Ecto neural progenitor cell (in vitro differentiated cells): ENCODE results near the gene APLP2.
"Not testable (repeated sequence)": the region's sequence is repeated elsewhere in the genome, so short reads cannot be mapped to it uniquely, and the experiment has no call there.

Experiments
- DNase-seq: peaks from one replicate; pipeline ENCODE4 v3.0.0-alpha.2; 2018; ENCODE audit warnings: low spot score

APLP2 gene

DNA sequence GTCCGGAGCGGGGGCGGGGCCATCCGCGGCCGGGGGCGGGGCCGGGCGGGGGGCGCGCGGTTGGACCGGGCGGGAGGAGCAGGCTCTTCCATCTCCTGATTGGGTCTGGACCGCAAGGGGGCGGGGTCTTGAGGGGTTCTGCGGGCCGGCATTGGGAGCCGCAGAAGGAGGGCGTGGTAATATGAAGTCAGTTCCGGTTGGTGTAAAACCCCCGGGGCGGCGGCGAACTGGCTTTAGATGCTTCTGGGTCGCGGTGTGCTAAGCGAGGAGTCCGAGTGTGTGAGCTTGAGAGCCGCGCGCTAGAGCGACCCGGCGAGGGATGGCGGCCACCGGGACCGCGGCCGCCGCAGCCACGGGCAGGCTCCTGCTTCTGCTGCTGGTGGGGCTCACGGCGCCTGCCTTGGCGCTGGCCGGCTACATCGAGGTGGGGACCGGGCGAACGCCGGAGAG lies at the start of gene APLP2:
APLP2 (plus strand) TSS at position 236 of the 450 bp plus-strand sequence; CDS start at position 320, 84 bp downstream.
- peak; percentile 98 for DNase-seq

- no peak for DNase-seq
These were observed 49.4 kb upstream of the APLP2 start for GRCh38 chr11:130020323-130020722.

DNA sequence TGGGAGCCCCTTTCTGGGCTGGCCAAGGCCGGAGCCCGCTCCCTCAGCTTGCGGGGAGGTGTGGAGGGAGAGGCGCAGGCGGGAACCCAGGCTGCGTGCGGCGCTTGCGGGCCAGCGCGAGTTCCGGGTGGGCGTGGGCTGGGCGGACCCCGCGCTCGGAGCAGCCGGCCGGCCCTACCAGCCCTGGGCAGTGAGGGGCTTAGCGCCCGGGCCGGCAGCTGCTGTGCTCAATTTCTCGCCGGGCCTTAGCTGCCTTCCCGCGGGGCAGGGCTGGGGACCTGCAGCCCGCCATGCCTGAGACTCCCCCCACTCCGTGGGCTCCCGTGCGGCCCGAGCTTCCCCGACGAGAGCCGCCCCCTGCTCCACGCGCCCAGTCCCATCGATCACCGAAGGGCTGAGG lies 48.1 kb upstream of the APLP2 start:
- not testable (repeated sequence) for DNase-seq

GRCh38 chr11:130022799-130023198 lies 46.9 kb upstream of the APLP2 start:
- no peak for DNase-seq

DNA sequence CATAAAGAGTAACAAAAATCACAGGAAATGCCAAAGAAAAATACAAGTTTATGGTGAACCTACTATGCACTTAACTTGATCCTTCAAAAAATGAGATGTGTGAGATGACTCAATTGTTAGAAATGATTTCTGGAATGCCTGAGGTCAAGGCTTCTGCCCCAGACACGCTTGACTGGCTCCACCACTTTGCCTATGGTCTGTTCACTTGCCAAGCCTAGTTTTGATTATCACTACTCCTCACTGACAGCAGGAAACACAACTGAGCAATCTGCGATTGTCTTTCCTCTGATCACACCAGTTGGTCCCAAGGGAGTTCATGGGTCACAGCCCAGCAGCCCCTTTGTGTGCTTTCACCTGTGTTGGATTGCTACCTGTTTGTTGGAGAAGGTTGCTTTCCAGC lies 46.5 kb upstream of the APLP2 start:
- DNase-seq: no peak

DNA sequence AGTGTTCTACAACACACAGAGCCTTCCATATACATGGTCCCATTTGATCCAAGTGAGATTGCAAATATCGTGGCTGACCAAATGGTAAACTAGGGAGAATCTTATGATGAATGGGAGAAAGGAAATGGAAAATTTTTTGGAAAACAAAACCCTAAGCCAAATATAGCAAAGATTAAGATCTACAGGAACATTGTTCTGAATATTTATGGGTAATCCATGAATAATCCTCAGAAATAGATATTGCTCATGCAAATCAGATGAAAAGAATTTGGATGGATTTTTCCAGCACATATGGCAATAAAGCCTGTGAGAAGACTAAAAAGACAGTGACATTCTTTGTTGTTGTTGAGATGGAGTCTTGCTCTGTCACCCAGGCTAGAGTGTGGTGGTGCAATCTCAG lies 45.3 kb upstream of the APLP2 start:
- DNase-seq: no peak

GRCh38 chr11:130025371-130025770 lies 44.3 kb upstream of the APLP2 start:
- DNase-seq: no peak

- no peak for DNase-seq
These were observed 40.6 kb upstream of the APLP2 start for GRCh38 chr11:130029137-130029536.

DNA sequence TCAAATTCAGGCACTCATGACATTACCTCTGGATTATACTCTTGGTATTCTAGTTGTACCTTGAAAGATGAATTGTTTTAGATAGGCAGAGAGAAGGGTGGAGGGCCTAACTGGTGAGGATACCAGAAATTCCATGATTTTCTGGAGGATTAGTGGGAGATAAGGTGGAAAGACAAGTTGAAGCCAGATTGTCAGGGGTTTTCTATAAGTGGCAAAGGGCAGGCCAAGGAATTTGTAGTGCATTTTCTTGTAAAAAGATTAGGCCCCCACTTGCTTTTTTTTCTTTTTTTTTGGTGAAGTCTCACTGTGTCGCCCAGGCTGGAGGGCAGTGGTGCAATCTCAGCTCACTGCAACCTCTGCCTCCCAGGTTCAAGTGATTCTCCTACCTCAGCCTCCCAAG lies 38.6 kb upstream of the APLP2 start:
- no peak for DNase-seq

DNA sequence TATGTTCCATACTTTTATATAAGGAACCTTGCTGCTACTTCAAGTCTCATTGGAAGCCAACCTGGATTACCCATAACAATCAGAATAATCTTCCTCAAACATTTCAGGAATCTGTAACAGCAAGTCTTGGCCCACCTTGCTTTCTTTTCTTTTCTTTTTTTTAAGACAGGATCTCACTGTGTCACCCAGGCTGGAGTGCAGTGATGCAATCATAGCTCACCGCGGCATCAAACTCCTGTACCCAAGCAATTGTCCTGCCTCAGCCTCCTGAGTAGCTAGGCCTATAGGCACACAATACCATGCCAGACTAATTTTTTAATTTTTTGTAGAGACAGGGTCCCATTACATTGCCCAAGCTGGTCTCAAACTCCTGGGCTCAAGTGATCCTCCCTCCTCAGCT lies 37.7 kb upstream of the APLP2 start:
- no peak for DNase-seq

DNA sequence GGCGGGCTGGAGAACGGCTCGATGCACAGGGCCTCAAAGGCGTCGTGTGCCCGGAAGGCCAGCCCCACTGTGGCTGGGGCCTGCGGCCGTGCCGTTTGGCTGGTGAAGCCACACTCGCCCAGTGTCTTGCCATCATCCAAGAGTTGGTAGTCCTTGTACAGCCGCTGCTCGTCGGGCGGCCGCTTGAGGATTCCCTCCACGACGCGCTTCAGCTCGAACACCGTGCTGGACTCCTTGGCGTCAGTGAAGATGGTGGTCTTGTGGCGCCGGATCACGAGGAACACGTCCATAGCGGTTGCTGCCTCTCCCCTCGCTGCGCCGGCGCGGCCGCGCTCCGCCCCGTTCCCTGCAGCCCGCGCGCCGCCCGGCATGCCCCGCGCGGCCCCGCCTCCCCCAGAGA lies 36.8 kb upstream of the APLP2 start:
- DNase-seq: no peak

DNA sequence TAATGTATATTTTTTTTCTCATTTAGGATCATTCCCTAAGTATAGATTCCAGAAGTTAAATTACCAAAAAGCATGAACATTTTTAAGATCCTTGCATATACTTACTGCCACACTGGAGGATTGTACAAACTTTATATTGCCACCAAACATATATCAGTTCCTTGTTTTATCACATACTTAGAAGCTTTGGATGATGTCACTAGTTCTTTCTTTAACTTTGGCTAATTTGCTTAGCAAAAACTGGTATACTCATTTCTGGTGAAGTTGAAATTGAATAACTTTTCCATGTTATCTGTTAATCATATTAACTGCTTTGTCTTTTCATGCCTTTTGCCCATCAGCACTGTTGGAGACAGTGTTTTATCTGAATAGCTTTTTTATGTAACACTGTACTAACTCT lies 35.5 kb upstream of the APLP2 start:
- no peak for DNase-seq

GRCh38 chr11:130037058-130037457 lies 32.6 kb upstream of the APLP2 start:
- no peak for DNase-seq

DNA sequence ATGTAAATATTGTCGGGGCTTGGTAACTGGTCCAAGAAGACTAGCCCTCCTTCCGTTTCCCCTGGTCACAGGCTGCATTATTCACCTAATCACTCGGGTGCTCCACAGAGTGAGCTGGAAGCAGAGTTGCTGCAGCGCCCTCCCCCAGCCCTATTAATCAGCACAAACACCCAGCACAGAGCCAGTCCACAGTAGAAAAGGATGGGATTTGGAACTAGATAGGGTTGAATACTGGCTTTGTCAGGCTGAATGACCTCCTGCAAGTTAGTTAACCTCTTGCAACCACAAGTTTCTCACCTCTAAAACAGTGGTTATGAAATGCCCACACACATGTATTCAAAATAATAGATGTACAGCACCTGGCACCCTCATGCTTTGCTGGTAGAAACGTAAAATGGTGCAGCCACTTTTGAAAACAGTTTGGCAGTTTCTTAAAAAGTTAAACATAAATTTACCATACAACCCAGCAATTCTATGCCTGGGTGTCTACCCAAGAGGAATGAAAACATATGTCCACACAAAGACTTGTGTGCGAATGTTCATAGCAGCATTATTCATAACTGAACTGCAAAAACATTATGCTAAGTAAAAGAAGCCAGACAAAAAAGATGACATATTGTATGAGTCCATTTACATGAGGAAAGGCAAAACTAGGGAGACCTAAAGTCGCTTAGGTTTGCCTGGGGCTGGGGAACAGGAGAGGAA lies 31.7 kb upstream of the APLP2 start:
- DNase-seq: no peak

- DNase-seq: no peak
These were observed 29.3 kb upstream of the APLP2 start for GRCh38 chr11:130040281-130040940.

GRCh38 chr11:130042093-130042591 lies 27.6 kb upstream of the APLP2 start:
- DNase-seq: no peak

GRCh38 chr11:130043575-130043974 lies 26.1 kb upstream of the APLP2 start:
- DNase-seq: no peak

DNA sequence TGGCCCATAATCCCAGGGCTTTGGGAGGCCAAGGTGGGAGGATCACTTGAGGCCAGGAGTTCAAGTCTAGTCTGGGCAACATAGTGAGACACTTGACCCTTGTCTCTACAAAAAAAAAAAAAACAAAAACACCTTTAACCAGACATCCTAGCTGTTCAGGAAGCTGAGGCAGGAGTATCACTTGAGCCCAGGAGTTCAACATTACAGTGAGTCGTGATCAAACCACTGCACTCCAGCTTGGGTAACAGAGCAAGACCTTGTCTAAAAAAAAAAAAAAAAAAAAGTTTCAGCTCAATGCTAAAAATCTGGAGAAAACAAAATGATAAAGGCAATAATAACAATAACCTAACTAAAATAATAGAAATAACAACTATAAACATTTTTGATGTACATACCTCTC lies 22.6 kb upstream of the APLP2 start:
- DNase-seq: no peak

DNA sequence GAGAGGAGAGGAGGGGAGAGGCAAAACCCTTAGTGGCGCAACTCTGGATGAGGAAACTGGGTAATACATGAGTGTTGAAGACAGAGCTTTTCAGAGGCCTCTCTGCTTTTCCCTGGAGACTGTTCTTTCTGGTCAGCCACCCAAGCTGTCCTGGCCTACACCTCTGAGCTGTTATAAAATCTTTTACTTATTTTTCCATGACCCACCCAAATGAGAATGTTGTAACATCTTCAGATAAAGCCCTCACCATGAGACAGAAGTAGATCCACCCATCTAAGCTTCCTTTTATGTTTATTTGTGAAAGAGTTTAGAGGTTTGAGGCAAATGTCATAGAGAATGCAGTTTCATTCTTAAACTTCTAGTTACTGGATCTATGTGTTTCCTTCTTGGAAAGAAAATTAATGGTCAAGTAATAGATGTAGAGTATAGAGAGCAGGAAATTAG lies 20.3 kb upstream of the APLP2 start:
- DNase-seq: no peak

- no peak for DNase-seq
These were observed 19.4 kb upstream of the APLP2 start for GRCh38 chr11:130050257-130050656.

DNA sequence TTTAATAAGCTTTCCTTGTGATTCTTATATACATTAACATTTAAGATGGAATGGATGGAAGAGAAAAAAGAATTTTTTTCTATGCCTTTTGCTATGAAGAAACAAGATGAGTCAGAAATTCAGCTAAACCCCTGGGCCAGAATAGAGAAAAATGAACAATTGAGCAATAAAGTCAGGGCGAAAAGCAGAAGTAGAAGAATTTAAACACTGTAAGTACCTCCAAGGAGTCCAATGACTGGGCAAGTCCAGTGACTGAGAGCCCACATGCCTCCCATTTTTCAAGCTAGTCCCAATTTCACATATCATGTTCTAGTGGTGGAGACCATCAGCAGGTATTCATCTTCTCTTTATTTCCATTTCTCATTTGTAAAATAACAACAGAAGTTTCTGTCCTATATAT lies 18.6 kb upstream of the APLP2 start:
- no peak for DNase-seq

GRCh38 chr11:130052567-130052966 lies 17.1 kb upstream of the APLP2 start:
- DNase-seq: no peak

DNA sequence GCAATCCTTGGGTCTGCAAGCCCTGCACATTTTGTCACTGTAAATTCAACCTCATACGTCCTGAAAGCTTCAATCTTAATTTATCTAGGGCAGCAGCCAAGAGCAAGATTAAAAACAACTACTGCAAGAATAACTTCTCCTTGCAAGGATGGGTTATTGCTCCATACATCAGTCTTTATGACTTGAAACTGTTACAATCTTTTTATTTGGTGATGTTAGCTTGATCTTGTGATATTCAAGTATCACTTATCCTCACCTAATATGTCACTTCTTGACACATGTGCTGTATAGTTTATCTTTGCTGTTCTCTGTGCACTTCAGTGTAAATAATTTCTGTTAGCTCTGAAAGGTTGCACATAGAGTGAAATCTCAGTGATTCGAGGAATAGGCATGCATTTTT lies 14.7 kb upstream of the APLP2 start:
- DNase-seq: no peak

DNA sequence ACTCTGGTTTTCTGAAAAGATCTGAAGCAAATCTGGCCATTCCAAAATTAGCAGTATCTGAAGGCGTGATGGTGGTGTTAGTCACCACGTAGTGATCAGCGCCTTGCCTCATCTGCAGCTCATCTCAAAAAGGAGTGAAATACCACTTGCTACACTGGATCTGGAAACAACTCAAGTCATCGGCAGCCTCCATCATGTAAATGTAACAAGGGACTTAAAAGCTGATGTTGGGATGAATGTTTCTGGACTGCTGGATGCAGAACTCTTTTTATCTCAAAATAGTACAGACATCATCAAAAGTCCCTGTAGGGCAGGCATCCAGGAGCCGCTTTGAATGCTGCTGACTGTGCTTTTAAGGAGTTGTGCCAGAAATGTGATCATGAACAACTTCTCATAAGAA lies 14.1 kb upstream of the APLP2 start:
- no peak for DNase-seq
